IPS-18a (cell line): ENCODE data around the gene HOXB8.

Experiments
- H3K27ac ChIP-seq: one replicate; pipeline ENCODE4 v1.5.1; 2013; ENCODE audit warnings: low read length
- H3K27me3 ChIP-seq: one replicate; pipeline ENCODE4 v1.6.1; 2013; ENCODE audit warnings: mild to moderate bottlenecking, low read length; ENCODE audit not compliant: control insufficient read depth, insufficient read depth
- H3K36me3 ChIP-seq: one replicate; pipeline ENCODE4 v1.6.1; 2013; ENCODE audit warnings: low read depth, low read length; ENCODE audit not compliant: control insufficient read depth
- H3K4me1 ChIP-seq: one replicate; pipeline ENCODE4 v1.6.1; 2013; ENCODE audit warnings: low read depth, low read length; ENCODE audit not compliant: control insufficient read depth
- H3K4me3 ChIP-seq: one replicate; pipeline ENCODE4 v1.5.1; 2013; ENCODE audit warnings: low read length
- H3K9ac ChIP-seq: one replicate; pipeline ENCODE4 v1.6.1; 2013; ENCODE audit warnings: mild to moderate bottlenecking, low read length, moderate library complexity
- H3K9me3 ChIP-seq: one replicate; pipeline ENCODE4 v1.6.1; 2013; ENCODE audit warnings: low read depth, low read length; ENCODE audit not compliant: control insufficient read depth

HOXB8 gene

GRCh38 chr17:48601539-48602425 lies 13.3 kb downstream of the HOXB8 start:
- H3K4me1 ChIP-seq, result no peaks in the 10 kb centered on the region
- no peak overlapping the region for H3K9ac ChIP-seq
- H3K27me3 ChIP-seq, result peaks cover 100% of the 10 kb centered on the region
- no peak overlapping the region for H3K27ac ChIP-seq
- no peaks in the 10 kb centered on the region for H3K36me3 ChIP-seq
- peaks cover 2% of the 10 kb centered on the region for H3K9me3 ChIP-seq
- no peak overlapping the region for H3K4me3 ChIP-seq

GRCh38 chr17:48601207-48601538 lies 13.9 kb downstream of the HOXB8 start:
- Histone ChIP-seq H3K27me3 (peaks cover 100% of the 10 kb centered on the region), H3K36me3 (no peaks in the 10 kb centered on the region), H3K9ac (no peak overlapping the region), H3K9me3 (peaks cover 2% of the 10 kb centered on the region), H3K4me3 (no peak overlapping the region), H3K27ac (no peak overlapping the region), H3K4me1 (no peaks in the 10 kb centered on the region)

- Histone ChIP-seq H3K4me3 (no peak overlapping the region), H3K27me3 (peaks cover 100% of the 10 kb centered on the region), H3K4me1 (no peaks in the 10 kb centered on the region), H3K27ac (no peak overlapping the region), H3K9me3 (peaks cover 2% of the 10 kb centered on the region), H3K36me3 (no peaks in the 10 kb centered on the region), H3K9ac (no peak overlapping the region)
These were observed 14.6 kb downstream of the HOXB8 start for GRCh38 chr17:48600244-48601098.

GRCh38 chr17:48599354-48599753 lies 15.7 kb downstream of the HOXB8 start:
- no peak overlapping the region for H3K4me3 ChIP-seq
- H3K27ac ChIP-seq, result no peak overlapping the region
- peaks cover 100% of the 10 kb centered on the region for H3K27me3 ChIP-seq
- no peak overlapping the region for H3K9ac ChIP-seq
- H3K4me1 ChIP-seq, result peaks cover 3% of the 10 kb centered on the region
- no peaks in the 10 kb centered on the region for H3K36me3 ChIP-seq
- H3K9me3 ChIP-seq, result peaks cover 2% of the 10 kb centered on the region

GRCh38 chr17:48598736-48599135 lies 16.4 kb downstream of the HOXB8 start:
- Histone ChIP-seq H3K9ac (no peak overlapping the region), H3K27me3 (peaks cover 100% of the 10 kb centered on the region)

GRCh38 chr17:48597778-48598631 lies 17.1 kb downstream of the HOXB8 start:
- H3K27ac ChIP-seq, result no peak overlapping the region
- H3K9me3 ChIP-seq, result peaks cover 2% of the 10 kb centered on the region
- no peak overlapping the region for H3K4me3 ChIP-seq
- H3K9ac ChIP-seq, result no peak overlapping the region
- H3K27me3 ChIP-seq, result peaks cover 100% of the 10 kb centered on the region
- H3K36me3 ChIP-seq, result no peaks in the 10 kb centered on the region
- H3K4me1 ChIP-seq, result peaks cover 4% of the 10 kb centered on the region

More at GRCh38 chr17:48598736-48599135, 16.4 kb downstream of the HOXB8 start:
- Histone ChIP-seq H3K9me3 (peaks cover 2% of the 10 kb centered on the region), H3K4me3 (no peak overlapping the region), H3K4me1 (peaks cover 4% of the 10 kb centered on the region), H3K27ac (no peak overlapping the region), H3K36me3 (no peaks in the 10 kb centered on the region)

GRCh38 chr17:48597528-48597777 lies 17.6 kb downstream of the HOXB8 start:
- Histone ChIP-seq H3K36me3 (no peaks in the 10 kb centered on the region), H3K9me3 (peaks cover 2% of the 10 kb centered on the region), H3K27me3 (peaks cover 100% of the 10 kb centered on the region), H3K4me1 (peaks cover 4% of the 10 kb centered on the region), H3K9ac (no peak overlapping the region), H3K27ac (no peak overlapping the region), H3K4me3 (no peak overlapping the region)

GRCh38 chr17:48596735-48597527 lies 18.2 kb downstream of the HOXB8 start:
- Histone ChIP-seq H3K4me1 (peaks cover 4% of the 10 kb centered on the region), H3K27ac (no peak overlapping the region), H3K27me3 (peaks cover 100% of the 10 kb centered on the region), H3K9me3 (peaks cover 2% of the 10 kb centered on the region), H3K4me3 (no peak overlapping the region), H3K9ac (no peak overlapping the region), H3K36me3 (no peaks in the 10 kb centered on the region)

- no peak overlapping the region for H3K4me3 ChIP-seq
- H3K9ac ChIP-seq, result no peak overlapping the region
- H3K27me3 ChIP-seq, result peaks cover 100% of the 10 kb centered on the region
- peaks cover 2% of the 10 kb centered on the region for H3K9me3 ChIP-seq
- peaks cover 4% of the 10 kb centered on the region for H3K4me1 ChIP-seq
- no peaks in the 10 kb centered on the region for H3K36me3 ChIP-seq
- H3K27ac ChIP-seq, result no peak overlapping the region
These were observed 18.9 kb downstream of the HOXB8 start for GRCh38 chr17:48596000-48596734.

GRCh38 chr17:48595278-48595999 lies 19.7 kb downstream of the HOXB8 start:
- H3K27me3 ChIP-seq, result peaks cover 100% of the 10 kb centered on the region
- peak overlapping the region; percentile 22 for H3K9ac ChIP-seq
- H3K27ac ChIP-seq, result no peak overlapping the region

More at GRCh38 chr17:48595278-48595999, 19.7 kb downstream of the HOXB8 start:
- H3K9me3 ChIP-seq, result no peaks in the 10 kb centered on the region
- H3K36me3 ChIP-seq, result no peaks in the 10 kb centered on the region
- H3K4me3 ChIP-seq, result no peak overlapping the region
- peaks cover 4% of the 10 kb centered on the region for H3K4me1 ChIP-seq
